ENCODE results near the gene RPS8.
"Not testable (repeated sequence)": the region's sequence is repeated elsewhere in the genome, so short reads cannot be mapped to it uniquely, and the experiment has no call there.

The RPS8 gene

GRCh38 chr1:44775078-44775929 is at the start of gene RPS8:
Gene RPS8, plus strand, starts transcription at chr1:44775540. Its CDS starts 57 bp downstream, at chr1:44775597.
- DNase-seq, result peak; percentile 94

- DNase-seq, result peak; percentile 91
Measured at GRCh38 chr1:44730741-44731512, 44.4 kb upstream of the RPS8 start, which contains the start of gene RNU5D-1. Gene RNU5D-1, minus strand, starts transcription at chr1:44731170.

DNA sequence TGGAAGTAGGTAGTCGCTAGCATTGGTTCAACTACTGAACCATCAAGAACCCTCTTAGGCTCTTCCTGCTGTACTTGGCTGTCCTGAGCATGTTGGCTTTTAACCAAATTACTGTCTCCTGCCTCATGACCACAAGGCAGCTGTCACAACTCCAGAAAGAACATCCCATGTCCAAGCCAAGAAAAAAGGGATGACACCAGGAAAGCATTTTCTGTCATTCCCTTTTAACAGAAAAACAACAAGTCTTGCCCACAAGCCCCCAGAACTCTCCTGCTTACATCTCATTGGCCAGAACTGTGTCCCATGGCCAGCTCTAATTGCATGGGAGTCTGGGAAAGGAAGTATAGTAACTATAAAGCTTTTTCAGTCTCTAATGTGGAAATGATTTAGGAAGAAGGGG is 42.0 kb upstream of the RPS8 start:
- DNase-seq, result no peak

GRCh38 chr1:44733784-44734183 is 41.6 kb upstream of the RPS8 start:
- DNase-seq, result no peak

DNA sequence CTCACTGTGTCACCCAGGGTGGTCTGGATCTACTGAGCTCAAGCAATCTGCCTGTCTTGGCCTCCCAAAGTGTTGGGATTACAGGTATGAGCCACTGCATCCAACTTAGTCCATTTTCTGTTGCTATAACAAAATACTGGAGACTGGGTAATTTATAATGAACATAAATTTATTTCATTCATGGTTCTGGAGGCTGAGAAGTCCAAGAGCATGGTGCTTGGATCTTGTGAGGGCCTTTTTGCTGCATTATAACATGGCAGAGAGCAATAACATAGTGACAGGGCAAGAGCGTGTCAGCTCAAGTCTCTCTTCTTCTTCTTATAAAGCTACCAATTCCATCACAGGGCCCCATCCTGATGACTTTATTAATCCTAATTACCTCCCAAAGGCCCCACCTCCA is 39.3 kb upstream of the RPS8 start:
- DNase-seq, result no peak

- DNase-seq, result not testable (repeated sequence)
Measured at GRCh38 chr1:44738953-44739306, 36.4 kb upstream of the RPS8 start.

DNA sequence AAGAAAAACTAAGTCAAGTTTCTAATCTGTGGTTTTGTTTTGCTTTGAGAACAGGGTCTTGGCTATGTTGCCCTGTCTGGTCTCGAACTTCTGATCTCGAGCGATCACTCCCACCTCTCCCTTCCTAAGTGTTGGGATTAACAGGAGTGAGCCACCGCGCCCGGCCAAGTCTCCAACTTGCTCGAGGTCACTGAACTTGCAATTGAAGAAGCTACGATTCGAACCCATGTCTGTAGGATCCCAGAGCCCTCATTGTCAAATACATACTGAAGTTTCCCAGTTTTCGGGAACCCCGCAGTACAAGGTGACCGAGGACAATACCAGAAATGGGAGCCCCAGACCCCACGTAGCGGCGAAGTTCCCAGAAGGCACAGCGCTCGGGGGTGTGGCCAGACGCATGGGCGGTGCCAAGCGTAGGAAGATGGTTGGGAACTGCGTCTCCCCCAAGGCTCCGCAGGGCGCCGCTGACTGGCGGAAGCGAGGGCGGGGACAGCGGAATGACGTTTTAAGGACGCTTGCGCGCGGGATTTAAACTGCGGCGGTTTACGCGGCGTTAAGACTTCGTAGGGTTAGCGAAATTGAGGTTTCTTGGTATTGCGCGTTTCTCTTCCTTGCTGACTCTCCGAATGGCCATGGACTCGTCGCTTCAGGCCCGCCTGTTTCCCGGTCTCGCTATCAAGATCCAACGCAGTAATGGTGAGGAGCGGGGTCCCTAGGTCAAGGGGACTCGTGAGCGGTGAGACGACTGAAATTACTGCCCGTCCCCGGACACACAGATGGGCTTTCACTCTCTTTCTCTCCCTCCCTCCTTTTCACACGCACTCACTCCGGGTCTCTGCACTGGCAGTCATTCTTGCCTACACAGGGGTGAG is 35.8 kb upstream of the RPS8 start, which contains the start of gene KIF2C:
KIF2C (plus strand) TSS at position 531 of the 872 bp plus-strand sequence; CDS start at position 627, 96 bp downstream.
- DNase-seq, result peak; percentile 98

- DNase-seq, result no peak
Measured at GRCh38 chr1:44740179-44740617, 35.1 kb upstream of the RPS8 start.

DNA sequence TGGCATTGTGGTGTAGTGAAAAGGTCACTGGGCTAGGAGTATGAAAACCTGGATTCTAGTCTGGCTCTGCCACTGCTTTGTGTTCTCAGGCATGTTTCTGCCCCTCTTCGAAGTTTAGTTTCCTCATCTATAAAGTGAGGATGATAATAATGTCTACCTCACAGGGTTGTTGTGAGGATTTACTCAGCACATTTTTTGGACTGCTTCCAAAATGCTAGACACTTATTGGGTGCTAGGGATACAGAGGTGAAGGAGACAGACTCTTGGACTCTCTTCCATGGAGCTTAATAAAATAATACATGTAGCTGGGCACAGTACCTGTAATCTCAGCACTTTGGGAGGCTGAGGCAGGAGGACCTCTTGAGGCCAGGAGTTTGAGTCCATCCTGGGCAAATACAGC is 32.1 kb upstream of the RPS8 start:
- DNase-seq, result no peak

GRCh38 chr1:44747878-44748277 is 27.5 kb upstream of the RPS8 start:
- DNase-seq, result no peak

GRCh38 chr1:44757420-44757819 is 17.9 kb upstream of the RPS8 start:
- no peak for DNase-seq

DNA sequence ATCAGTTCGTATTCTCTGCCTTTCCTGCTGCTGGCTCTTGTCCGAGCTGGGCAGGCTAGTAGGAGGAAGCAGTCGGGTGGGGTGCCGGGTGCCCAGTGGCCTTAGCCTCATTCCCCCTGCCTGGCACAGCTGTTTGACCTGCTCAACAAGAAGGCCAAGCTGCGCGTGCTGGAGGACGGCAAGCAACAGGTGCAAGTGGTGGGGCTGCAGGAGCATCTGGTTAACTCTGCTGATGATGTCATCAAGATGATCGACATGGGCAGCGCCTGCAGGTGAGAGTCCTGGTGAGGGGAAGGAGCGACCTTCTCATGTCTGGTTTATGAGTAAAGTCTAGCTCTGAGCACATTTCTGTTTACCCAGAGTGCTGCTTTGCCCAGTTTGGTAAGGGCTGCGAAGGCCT is 16.3 kb upstream of the RPS8 start:
- DNase-seq, result no peak

GRCh38 chr1:44760876-44761275 is 14.5 kb upstream of the RPS8 start:
- no peak for DNase-seq

DNA sequence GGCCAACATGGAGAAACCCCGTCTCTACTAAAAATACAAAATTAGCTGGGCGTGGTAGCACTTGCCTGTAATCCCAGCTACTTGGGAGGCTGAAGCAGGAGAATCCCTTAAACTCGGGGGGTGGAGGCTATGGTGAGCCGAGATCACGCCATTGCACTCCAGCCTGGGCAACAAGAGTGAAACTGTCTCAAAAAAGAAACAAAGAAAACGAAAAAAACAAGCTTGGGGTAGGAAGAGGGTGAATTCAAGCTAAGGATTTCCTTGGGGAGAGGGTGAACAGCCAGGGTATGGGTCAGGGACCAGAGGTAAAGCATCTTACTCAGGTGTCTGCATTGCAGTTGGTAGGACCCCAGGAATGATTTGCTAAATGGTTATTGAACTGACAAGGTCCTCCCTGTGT is 8.9 kb upstream of the RPS8 start:
- not testable (repeated sequence) for DNase-seq

GRCh38 chr1:44775930-44776729 is 790 bp downstream of the RPS8 start:
- DNase-seq, result no peak

DNA sequence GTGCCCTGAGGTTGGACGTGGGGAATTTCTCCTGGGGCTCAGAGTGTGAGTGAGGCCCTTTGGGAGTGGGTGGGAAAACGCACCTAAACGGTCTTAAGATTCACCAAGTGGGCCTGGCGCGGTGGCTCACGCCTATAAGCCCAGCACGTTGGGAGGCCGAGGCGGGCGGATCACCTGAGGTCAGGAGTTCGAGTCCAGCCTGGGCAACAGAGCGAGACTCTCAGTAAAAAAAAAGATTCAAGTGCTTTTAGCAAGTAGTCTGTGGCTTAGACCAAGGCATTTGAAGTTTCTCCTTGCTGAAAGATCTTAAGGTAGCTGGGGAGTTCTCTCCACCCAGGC is 1.4 kb downstream of the RPS8 start:
- DNase-seq, result peak; percentile 22

DNA sequence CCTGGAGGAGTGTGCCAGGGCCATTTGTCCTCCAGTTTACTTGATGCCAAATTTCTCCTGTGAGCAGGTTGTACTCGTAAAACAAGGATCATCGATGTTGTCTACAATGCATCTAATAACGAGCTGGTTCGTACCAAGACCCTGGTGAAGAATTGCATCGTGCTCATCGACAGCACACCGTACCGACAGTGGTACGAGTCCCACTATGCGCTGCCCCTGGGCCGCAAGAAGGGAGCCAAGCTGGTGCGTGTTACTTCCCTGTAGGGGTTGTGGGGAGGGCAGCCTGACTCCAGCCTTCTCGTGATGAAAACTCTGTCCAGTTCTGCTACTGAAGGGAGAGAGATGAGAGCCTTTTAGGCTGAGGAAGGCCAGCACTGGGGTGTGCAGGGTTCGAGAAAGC is 2.2 kb downstream of the RPS8 start:
- DNase-seq, result peak; percentile 34

GRCh38 chr1:44777969-44778635 is 2.8 kb downstream of the RPS8 start:
- no peak for DNase-seq

DNA sequence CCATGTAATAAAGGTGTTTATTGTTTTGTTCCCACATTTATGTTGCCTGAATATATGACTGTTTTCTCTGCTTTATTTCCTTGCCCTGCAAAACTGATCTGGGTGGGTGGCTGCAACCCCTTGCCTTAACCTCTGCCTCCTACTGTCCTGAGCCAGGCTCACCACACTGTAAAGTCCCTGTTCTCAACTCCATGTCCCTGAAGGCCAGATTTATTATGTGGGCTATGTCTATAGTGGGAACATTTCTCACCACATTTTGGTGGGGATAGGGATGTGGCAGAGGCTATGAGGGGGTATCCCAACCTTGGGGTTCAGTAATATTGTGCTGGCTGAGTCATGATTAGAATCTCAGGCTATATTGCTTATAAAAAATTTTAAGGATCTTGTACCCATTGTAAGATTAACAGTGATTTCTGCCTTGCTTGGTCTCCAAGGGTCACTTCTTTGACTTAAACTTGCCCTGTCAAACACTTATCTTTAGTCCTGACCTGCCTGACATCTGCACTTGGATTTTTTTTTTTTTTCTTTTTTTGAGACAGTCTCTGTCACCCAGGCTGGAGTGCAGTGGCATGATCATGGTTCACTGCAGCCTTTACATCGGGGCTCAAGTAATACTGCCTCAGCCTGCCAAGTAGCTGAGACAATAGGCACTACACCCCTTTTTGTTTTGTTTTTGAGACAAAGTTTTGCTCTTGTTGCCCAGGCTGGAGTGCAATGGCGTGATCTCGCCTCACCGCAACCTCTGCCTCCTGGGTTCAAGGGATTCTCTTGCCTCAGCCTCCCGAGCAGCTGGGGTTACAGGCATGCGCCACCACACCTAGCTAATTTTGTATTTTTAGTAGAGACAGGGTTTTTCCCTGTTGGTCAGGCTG is 3.6 kb downstream of the RPS8 start:
- no peak for DNase-seq

- no peak for DNase-seq
Measured at GRCh38 chr1:44780583-44781121, 5.3 kb downstream of the RPS8 start.

All from right forelimb (tissue), 1 donor.